Measurements from ENCODE around the gene CENPW. TPM values are rescaled to one million over a fixed set of nuclear protein-coding genes. Genes with fewer than 3 reads are reported as not detected.
A peak's percentile ranks its signal among the peaks of the same experiment; 100 is the strongest.

The CENPW gene
- total RNA-seq, 1 donor from 2014 or later = 71.0 TPM

DNA sequence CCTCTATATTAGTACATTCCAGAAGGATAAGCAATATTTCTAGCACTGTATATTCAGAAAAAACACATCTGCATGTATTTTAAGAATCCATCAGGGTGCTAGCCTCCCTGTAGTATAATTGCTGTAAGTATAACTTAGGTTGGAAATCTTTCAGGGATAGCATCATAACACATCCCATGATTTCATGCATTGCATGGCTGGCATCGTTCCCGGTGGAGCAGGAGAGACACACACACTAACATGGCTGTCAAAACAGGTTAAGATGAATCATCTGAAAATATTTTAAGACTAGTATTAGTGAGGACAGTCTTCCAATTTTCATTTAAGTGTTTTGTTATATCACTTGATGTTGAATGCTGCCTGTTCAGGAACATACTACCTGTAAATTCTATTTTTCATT lies 32.1 kb upstream of the CENPW start:
- H3K36me3 Mint-ChIP-seq (ENCODE audit: low read depth) = no peaks in the 10 kb centered on the region
- no peaks in the 10 kb centered on the region for H3K4me1 Mint-ChIP-seq
- H3K9me3 Mint-ChIP-seq = no peaks in the 10 kb centered on the region
- TF ChIP-seq, protein P1, sequence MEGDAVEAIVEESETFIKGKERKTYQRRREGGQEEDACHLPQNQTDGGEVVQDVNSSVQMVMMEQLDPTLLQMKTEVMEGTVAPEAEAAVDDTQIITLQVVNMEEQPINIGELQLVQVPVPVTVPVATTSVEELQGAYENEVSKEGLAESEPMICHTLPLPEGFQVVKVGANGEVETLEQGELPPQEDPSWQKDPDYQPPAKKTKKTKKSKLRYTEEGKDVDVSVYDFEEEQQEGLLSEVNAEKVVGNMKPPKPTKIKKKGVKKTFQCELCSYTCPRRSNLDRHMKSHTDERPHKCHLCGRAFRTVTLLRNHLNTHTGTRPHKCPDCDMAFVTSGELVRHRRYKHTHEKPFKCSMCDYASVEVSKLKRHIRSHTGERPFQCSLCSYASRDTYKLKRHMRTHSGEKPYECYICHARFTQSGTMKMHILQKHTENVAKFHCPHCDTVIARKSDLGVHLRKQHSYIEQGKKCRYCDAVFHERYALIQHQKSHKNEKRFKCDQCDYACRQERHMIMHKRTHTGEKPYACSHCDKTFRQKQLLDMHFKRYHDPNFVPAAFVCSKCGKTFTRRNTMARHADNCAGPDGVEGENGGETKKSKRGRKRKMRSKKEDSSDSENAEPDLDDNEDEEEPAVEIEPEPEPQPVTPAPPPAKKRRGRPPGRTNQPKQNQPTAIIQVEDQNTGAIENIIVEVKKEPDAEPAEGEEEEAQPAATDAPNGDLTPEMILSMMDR (conservative IDR thresholded peaks at IDR 0.05) = no peak
- H3K27ac Mint-ChIP-seq (ENCODE audit: unreplicated experiment) = no peak overlapping the region
- H3K27me3 Mint-ChIP-seq (ENCODE audit: low read depth) = no peaks in the 10 kb centered on the region
- H3K4me3 Mint-ChIP-seq = no peak overlapping the region
- no peak for DNase-seq (ENCODE audit: low read depth, low spot score)

DNA sequence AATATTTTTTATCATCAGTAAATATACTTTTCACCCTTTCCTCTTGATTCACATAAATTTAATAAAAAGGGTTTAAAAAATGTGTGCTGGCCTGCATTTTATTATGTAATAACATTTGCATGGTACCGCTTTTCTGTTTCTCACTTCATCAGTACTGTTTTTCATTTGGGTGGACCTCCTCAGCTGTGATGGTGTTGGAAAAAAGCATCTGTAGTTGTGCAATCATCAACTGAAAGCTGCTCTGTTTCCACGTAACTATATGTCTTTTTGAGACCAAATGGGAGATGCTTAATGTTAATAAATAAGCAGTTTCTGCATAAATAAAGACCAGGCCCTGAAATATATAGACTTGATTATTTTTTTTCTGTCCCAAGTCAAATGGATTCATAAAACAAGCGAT lies 31.6 kb upstream of the CENPW start:
- Mint-ChIP-seq H3K4me3 (no peak overlapping the region), H3K36me3 (ENCODE audit: low read depth) (no peaks in the 10 kb centered on the region), H3K27ac (ENCODE audit: unreplicated experiment) (no peak overlapping the region), H3K4me1 (no peaks in the 10 kb centered on the region), H3K27me3 (ENCODE audit: low read depth) (no peaks in the 10 kb centered on the region), H3K9me3 (no peaks in the 10 kb centered on the region)
- DNase-seq (ENCODE audit: low read depth, low spot score) = no peak
- TF ChIP-seq, protein P1 (conservative IDR thresholded peaks at IDR 0.05) = no peak

DNA sequence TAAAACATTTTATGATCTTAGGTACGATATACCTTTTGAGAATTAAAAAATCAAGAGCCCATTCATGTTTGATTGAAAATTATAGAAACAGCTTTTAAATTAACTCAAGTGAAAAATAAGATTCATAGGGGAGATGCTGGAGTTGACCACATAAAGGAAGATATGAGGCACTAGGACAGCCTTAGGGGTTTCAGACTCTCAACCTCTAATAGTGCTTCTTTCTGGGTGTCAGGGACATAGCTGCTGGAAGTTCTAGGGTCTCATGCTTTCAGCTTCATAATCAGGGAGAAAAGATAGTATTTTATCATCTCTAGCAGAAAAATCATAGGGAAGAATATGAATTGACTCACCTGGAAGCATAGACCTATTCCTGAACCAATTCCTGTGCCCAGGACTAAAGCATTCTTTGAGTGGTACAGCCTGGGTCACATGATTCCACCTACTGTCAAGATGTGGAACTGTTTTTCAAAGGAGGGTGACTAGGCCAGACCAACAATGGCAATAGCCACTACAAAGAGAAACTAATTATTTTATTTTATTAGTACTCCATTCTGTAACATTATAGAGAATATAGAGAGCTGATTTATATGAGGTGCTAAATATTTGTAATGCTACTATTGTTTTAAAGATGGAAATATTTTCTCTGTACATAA lies 27.8 kb upstream of the CENPW start:
- Mint-ChIP-seq H3K36me3 (ENCODE audit: low read depth) (no peaks in the 10 kb centered on the region), H3K27me3 (ENCODE audit: low read depth) (no peaks in the 10 kb centered on the region), H3K4me1 (no peaks in the 10 kb centered on the region), H3K27ac (ENCODE audit: unreplicated experiment) (no peak overlapping the region), H3K4me3 (no peak overlapping the region), H3K9me3 (no peaks in the 10 kb centered on the region)
- TF ChIP-seq, protein P1 (conservative IDR thresholded peaks at IDR 0.05) = peak; percentile 47
- DNase-seq (ENCODE audit: low read depth, low spot score) = no peak

DNA sequence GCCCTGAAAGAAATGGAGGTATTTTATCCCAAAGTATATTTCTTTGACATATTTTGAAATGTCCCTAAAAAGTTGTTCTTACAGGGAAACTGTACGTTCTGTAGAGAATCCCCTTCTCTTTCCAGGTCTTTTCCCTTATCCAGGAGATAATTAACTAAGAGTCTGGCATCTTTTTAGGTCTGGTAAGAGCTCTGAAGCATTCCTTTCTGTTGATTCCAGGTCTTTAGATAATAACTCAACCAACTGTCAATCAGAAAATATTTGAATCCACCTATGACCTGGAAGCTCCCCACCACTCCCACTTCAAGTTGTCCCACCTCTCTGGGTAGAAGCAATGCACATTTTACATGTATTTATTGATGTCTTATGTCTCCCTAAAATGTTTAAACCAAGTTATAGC lies 26.0 kb upstream of the CENPW start:
- Mint-ChIP-seq H3K27me3 (ENCODE audit: low read depth) (no peaks in the 10 kb centered on the region), H3K4me1 (no peaks in the 10 kb centered on the region), H3K4me3 (no peak overlapping the region), H3K9me3 (no peaks in the 10 kb centered on the region), H3K27ac (ENCODE audit: unreplicated experiment) (no peak overlapping the region), H3K36me3 (ENCODE audit: low read depth) (no peaks in the 10 kb centered on the region)
- TF ChIP-seq, protein P1 (conservative IDR thresholded peaks at IDR 0.05) = no peak
- DNase-seq (ENCODE audit: low read depth, low spot score) = no peak

DNA sequence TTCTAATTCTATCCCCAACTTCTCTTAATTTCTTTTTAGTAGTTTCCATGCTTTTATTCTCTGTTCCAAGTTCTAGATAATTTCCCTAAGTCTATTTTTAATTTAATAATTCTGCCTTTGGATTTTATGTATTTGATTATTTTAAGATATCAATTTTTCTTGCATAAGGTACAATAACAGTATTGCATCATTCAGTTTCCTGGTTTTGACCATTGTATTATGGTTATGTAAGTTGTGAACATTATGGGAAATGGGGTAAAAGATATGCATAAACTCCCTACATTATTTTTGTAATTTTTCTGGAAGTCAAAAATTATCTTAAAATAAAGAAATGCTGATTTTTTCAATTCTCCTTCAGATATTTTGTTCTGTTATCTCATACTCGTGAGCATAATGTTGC lies 21.1 kb upstream of the CENPW start:
- Mint-ChIP-seq H3K4me1 (no peaks in the 10 kb centered on the region), H3K27ac (ENCODE audit: unreplicated experiment) (no peak overlapping the region), H3K36me3 (ENCODE audit: low read depth) (no peaks in the 10 kb centered on the region), H3K4me3 (no peak overlapping the region), H3K27me3 (ENCODE audit: low read depth) (no peaks in the 10 kb centered on the region), H3K9me3 (no peaks in the 10 kb centered on the region)
- TF ChIP-seq, protein P1 (conservative IDR thresholded peaks at IDR 0.05) = no peak
- DNase-seq (ENCODE audit: low read depth, low spot score) = no peak

Measured in neural crest cell (in vitro differentiated cells).